PC-3 (cell line): ENCODE results near the gene MS4A4A.

Source experiments
- CTCF ChIP-seq: fragments of 300-600 bp; sonication (generic); conservative IDR thresholded peaks from 2 replicates; pipeline ENCODE4 v1.5.1; 2017; ENCODE audit warnings: antibody characterized with exemption, low read depth, mild to moderate bottlenecking, low read length
- EZH2phosphoT487 ChIP-seq: fragments of 300-600 bp; sonication (generic); IDR thresholded peaks from 2 replicates; pipeline ENCODE4 v1.6.1; 2018; ENCODE audit warnings: mild to moderate bottlenecking, antibody characterized with exemption, low read length, borderline replicate concordance

GRCh38 chr11:60240662-60241061 is 39.8 kb upstream of the MS4A4A start:
- TF ChIP-seq CTCF, result no peak
- TF ChIP-seq EZH2phosphoT487, result no peak
